HG03108 (cell line): ENCODE results near the gene CRYZL1.

Experiments
- ATAC-seq: cut with Tn5 transposase; IDR thresholded peaks from one replicate; pipeline ENCODE4 v1.9.1; 2021; ENCODE audit warnings: moderate library complexity; ENCODE audit not compliant: unreplicated experiment

The CRYZL1 gene

GRCh38 chr21:33542640-33543504, 98.7 kb downstream of the CRYZL1 start, which contains the start of gene SON:
Gene SON (plus strand): TSS chr21:33543038. CDS start chr21:33543093, 55 bp downstream.
- ATAC-seq = peak; percentile 92

GRCh38 chr21:33541756-33542639, 99.5 kb downstream of the CRYZL1 start, which contains the start of gene GART:
Gene GART (minus strand): TSS chr21:33542117. CDS start chr21:33539315, 2,802 bp downstream.
- peak; percentile 53 for ATAC-seq

GRCh38 chr21:33541105-33541711, 100.3 kb downstream of the CRYZL1 start:
- no peak for ATAC-seq

GRCh38 chr21:33540711-33541104, 100.8 kb downstream of the CRYZL1 start:
- no peak for ATAC-seq

- no peak for ATAC-seq
Measured at GRCh38 chr21:33539616-33540015, 101.9 kb downstream of the CRYZL1 start.
